Upper lobe of left lung (tissue), 6 donors: Measurements from ENCODE around the gene IQGAP1. TPM values are rescaled to one million over a fixed set of nuclear protein-coding genes. Genes with fewer than 3 reads are reported as not detected.

ENCODE experiments used
- ATAC-seq, 2 donors: fragments of 200-7000 bp; cut with Tn5 transposase; one replicate each; pipeline ENCODE4 v1.9.1; 2022; ENCODE audit warnings: mild to moderate bottlenecking in 2 of 2, moderate library complexity in 2 of 2; ENCODE audit not compliant: low FRiP score in 2 of 2
- DNase-seq, 2 donors: peaks; one replicate each; pipeline ENCODE4 v3.0.0-alpha.2; 2019 to 2020
- H3K27ac ChIP-seq, 4 donors: fragments of 200-600 bp; sonication (generic); one replicate each; pipeline ENCODE4 v1.5.1; 2016 to 2019
- H3K27me3 ChIP-seq, 4 donors: fragments of 200-600 bp; sonication (generic); one replicate each; pipeline ENCODE4 v1.5.1; 2017 to 2019
- H3K36me3 ChIP-seq, 4 donors: fragments of 200-600 bp; sonication (generic); one replicate each; pipeline ENCODE4 v1.5.1; 2016 to 2019
- H3K4me1 ChIP-seq, 4 donors: fragments of 200-600 bp; sonication (generic); one replicate each; pipeline ENCODE4 v1.5.1; 2018 to 2019
- H3K4me3 ChIP-seq, 4 donors: fragments of 200-600 bp; sonication (generic); one replicate each; pipeline ENCODE4 v1.5.1; 2017 to 2019; ENCODE audit warnings: mild to moderate bottlenecking in 2 of 4, moderate library complexity in 1 of 4
- H3K9me3 ChIP-seq, 4 donors: fragments of 200-600 bp; sonication (generic); one replicate each; pipeline ENCODE4 v1.5.1; 2018 to 2019
- EP300 ChIP-seq, 4 donors: sonication (generic); formaldehyde crosslinking; IDR thresholded peaks; one replicate each; pipeline ENCODE4 v1.5.1; 2017; ENCODE audit warnings: antibody characterized with exemption in 4 of 4, control low read depth in 2 of 4
- POLR2A ChIP-seq, 4 donors: fragments of 450-650 bp; IDR thresholded peaks; one replicate each; pipeline ENCODE4 v1.5.1; 2016 to 2017; ENCODE audit warnings: antibody characterized with exemption in 4 of 4, mild to moderate bottlenecking in 2 of 4
- POLR2AphosphoS5 ChIP-seq, 2 donors: sonication (generic); formaldehyde crosslinking; IDR thresholded peaks; one replicate each; pipeline ENCODE4 v1.5.1; 2017; ENCODE audit warnings: antibody characterized with exemption in 2 of 2
- WGBS, 2 donors: methylation state at CpG; one replicate each; pipeline ENCODE4 v1.1.5; 2017 to 2018; 5-methylcytosine and 5-hydroxymethylcytosine counted together
- total RNA-seq, 6 donors: library from RNA; depleted of rRNA in 4 of 6; stranded (reverse); fragments of >200 nt in 4 of 6; gene quantifications; one replicate each; pipeline versions ENCODE4 v1.1.0 to v1.2.1, GENCODE V29; 2016 to 2021
- TF ChIP-seq, protein P1 (sequence below), 6 experiments: fragments of 450-650 bp in 4 of 6; fragments of 200-600 bp in 2 of 6; sonication (generic) in 2 of 6; IDR thresholded peaks; one replicate each; pipeline ENCODE4 v1.5.1; 2016 to 2019; ENCODE audit warnings: antibody characterized with exemption in 6 of 6
- donor health status: DM: no; HTN: no; CAD: no; lungs with moderate emphysema.
- donor health status: DM: no; HTN: yes; CAD: no; lungs with severe emphysema.

Gene IQGAP1
- total RNA-seq, 6 donors from 2014 or later, result 216 to 502 (median 344) TPM

DNA sequence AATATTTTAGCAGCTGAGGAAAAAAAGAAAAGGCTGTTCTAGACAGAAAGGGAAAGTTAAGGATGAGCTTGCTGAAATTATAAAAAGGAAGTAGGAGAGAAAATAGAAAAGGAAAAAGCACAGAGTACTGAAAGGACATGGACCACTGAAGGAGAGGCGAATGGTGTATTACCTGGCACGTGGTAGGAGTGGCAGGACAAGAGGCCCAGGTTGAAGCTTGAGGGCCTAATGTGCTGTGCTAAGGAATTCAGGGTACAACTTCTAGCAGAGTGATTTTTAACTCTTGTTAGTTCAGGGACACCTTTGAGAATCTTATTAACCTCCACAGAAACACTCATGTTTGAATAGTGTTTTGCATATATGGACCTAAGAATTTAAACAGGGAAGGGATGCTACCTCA is 81.7 kb downstream of the IQGAP1 start:
- ATAC-seq (no peak), DNase-seq (no peak)
- no peaks in the 10 kb centered on the region for H3K27me3 ChIP-seq
- peaks cover 18 to 99% (median 68%) of the 10 kb centered on the region in 4 donors for H3K36me3 ChIP-seq
- H3K4me3 ChIP-seq, result no peak overlapping the region
- no peak overlapping the region for H3K27ac ChIP-seq
- H3K9me3 ChIP-seq, result no peaks in the 10 kb centered on the region
- 76 to 77% methylated on average over 2 of the region's 2 CpGs for WGBS, 2 donors
- H3K4me1 ChIP-seq, result peaks cover 0 to 8% (median 7%) of the 10 kb centered on the region in 4 donors
- no peak for TF ChIP-seq POLR2AphosphoS5 (IDR thresholded peaks at IDR 0.05)
- no peak for TF ChIP-seq POLR2A (IDR thresholded peaks at IDR 0.05)
- no peak for TF ChIP-seq EP300 (IDR thresholded peaks at IDR 0.05)
- TF ChIP-seq, protein P1, sequence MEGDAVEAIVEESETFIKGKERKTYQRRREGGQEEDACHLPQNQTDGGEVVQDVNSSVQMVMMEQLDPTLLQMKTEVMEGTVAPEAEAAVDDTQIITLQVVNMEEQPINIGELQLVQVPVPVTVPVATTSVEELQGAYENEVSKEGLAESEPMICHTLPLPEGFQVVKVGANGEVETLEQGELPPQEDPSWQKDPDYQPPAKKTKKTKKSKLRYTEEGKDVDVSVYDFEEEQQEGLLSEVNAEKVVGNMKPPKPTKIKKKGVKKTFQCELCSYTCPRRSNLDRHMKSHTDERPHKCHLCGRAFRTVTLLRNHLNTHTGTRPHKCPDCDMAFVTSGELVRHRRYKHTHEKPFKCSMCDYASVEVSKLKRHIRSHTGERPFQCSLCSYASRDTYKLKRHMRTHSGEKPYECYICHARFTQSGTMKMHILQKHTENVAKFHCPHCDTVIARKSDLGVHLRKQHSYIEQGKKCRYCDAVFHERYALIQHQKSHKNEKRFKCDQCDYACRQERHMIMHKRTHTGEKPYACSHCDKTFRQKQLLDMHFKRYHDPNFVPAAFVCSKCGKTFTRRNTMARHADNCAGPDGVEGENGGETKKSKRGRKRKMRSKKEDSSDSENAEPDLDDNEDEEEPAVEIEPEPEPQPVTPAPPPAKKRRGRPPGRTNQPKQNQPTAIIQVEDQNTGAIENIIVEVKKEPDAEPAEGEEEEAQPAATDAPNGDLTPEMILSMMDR (IDR thresholded peaks at IDR 0.05), result no peak

DNA sequence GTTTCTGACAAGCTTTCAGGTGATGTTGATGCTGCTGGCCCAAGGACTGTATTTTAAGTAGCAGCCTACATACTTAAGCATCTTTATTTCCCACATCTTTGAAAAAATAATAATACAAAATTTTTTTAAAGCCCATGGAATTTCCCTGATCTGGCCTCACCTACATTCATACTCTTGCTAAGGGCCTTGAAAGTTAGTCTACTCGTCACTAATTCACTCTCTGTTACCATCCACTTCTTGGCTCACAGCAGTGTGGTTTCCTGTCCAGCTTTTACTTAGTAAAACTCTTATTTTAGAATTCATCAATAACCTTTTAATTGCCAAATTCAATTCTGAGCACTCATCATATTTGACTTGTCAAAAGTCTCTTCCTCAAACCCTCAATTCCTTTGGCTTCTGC is 82.4 kb downstream of the IQGAP1 start:
- Histone ChIP-seq H3K36me3 (peaks cover 18 to 99% (median 72%) of the 10 kb centered on the region in 4 donors), H3K27me3 (no peaks in the 10 kb centered on the region), H3K9me3 (no peaks in the 10 kb centered on the region), H3K4me3 (no peak overlapping the region), H3K4me1 (peaks cover 0 to under 1% (median under 1%) of the 10 kb centered on the region in 4 donors), H3K27ac (no peak overlapping the region)
- ATAC-seq (no peak), DNase-seq (no peak)
- TF ChIP-seq POLR2A (IDR thresholded peaks at IDR 0.05), result no peak
- no peak for TF ChIP-seq EP300 (IDR thresholded peaks at IDR 0.05)
- TF ChIP-seq, protein P1 (IDR thresholded peaks at IDR 0.05), result no peak
- no peak for TF ChIP-seq POLR2AphosphoS5 (IDR thresholded peaks at IDR 0.05)
- 31 to 43% methylated on average over 1 of the region's 1 CpG for WGBS, 2 donors

DNA sequence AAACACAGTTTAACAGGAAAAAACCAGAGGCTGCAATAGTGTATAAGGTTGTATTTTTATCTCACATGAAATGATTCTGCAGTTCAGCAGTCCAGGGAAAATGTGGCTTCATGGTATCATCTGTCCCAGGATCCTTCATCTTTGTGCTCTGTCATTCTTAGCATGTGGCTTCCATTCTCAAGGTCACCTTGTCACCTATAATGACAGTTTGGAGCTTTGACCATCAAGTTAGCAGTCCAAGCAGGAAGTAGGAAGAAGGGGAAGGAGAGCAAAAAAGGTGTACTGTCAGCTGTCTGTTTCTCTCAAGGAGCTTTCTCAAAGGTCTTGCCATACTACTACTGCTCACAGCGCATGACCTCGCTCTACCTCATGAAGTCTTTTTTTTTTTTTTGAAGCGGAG is 83.1 kb downstream of the IQGAP1 start:
- Histone ChIP-seq H3K27me3 (no peaks in the 10 kb centered on the region), H3K27ac (no peak overlapping the region), H3K9me3 (no peaks in the 10 kb centered on the region), H3K4me3 (no peak overlapping the region), H3K4me1 (no peaks in the 10 kb centered on the region), H3K36me3 (peaks cover 18 to 99% (median 71%) of the 10 kb centered on the region in 4 donors)
- TF ChIP-seq, protein P1 (IDR thresholded peaks at IDR 0.05), result no peak
- no peak for TF ChIP-seq POLR2AphosphoS5 (IDR thresholded peaks at IDR 0.05)
- TF ChIP-seq EP300 (IDR thresholded peaks at IDR 0.05), result no peak
- no peak for TF ChIP-seq POLR2A (IDR thresholded peaks at IDR 0.05)
- no peak for ATAC-seq
- 99 to 100% methylated on average over 3 of the region's 3 CpGs for WGBS, 2 donors
- DNase-seq, result no peak

DNA sequence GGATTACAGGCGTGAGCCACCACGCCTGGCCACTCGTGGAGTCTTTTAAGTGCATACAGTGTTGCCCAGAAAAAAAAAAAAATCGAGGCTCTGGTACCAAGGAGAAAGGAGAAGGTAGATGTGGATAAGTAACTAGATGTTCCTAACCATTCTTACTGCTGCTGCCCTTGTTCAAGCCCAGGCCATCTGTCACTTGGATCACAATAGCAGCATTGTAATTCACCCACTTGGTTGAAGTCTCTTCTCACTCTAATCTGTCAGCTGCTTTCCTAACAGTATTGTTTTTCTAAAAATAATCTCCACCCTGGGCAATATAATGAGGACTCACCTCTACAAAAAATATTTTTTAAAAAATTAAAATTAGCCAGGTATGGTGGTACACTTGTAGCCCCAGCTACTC is 83.7 kb downstream of the IQGAP1 start:
- no peaks in the 10 kb centered on the region for H3K27me3 ChIP-seq
- H3K4me3 ChIP-seq, result no peak overlapping the region
- no peak overlapping the region for H3K27ac ChIP-seq
- WGBS, 2 donors, result 91 to 93% methylated on average over 4 of the region's 4 CpGs
- TF ChIP-seq, protein P1 (IDR thresholded peaks at IDR 0.05), result no peak
- TF ChIP-seq EP300 (IDR thresholded peaks at IDR 0.05), result no peak
- no peak for TF ChIP-seq POLR2AphosphoS5 (IDR thresholded peaks at IDR 0.05)
- no peak for TF ChIP-seq POLR2A (IDR thresholded peaks at IDR 0.05)
- ATAC-seq (no peak), DNase-seq (no peak)
- H3K36me3 ChIP-seq, result peaks cover 20 to 99% (median 70%) of the 10 kb centered on the region in 4 donors
- no peaks in the 10 kb centered on the region for H3K4me1 ChIP-seq
- no peaks in the 10 kb centered on the region for H3K9me3 ChIP-seq

DNA sequence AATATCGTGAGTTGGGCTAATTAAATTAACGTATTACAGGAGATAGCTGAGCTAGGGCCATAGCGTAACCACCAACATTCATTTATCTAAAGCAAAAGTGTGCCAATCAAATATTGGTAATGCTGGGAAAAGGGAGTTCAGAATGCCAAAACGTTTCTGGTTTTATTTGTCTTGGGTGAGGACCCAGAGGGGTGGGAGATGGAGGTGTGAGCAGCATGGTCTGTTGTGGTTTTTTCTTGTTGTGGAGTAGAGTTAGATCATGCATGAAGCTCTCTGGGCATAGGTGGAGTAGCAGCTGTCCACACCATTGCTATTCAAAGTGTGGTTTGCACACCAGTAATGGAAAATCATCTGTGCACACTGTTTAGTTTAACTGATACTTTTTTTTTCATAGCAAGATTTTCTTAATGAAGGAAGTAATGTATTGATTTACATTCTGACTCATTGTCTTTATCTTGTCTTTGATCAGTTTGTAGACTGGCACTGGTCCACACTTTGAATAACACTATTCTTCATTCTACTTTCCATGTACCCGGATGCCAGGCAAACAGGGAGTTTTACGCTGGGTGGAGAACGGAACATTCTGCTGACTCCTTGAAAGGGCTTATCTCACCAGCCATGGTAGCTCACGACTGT is 90.9 kb downstream of the IQGAP1 start:
- Histone ChIP-seq H3K27ac (peak overlapping the region in 3 of 4 donors; percentile 9 to 35 (median 26)), H3K4me3 (no peak overlapping the region), H3K4me1 (peaks cover 0 to 12% (median 6%) of the 10 kb centered on the region in 4 donors), H3K36me3 (peaks cover 40 to 100% (median 72%) of the 10 kb centered on the region in 4 donors), H3K27me3 (no peaks in the 10 kb centered on the region), H3K9me3 (no peaks in the 10 kb centered on the region)
- TF ChIP-seq, protein P1 (IDR thresholded peaks at IDR 0.05), result no peak
- TF ChIP-seq POLR2AphosphoS5 (IDR thresholded peaks at IDR 0.05), result no peak
- TF ChIP-seq EP300 (IDR thresholded peaks at IDR 0.05), result no peak
- TF ChIP-seq POLR2A (IDR thresholded peaks at IDR 0.05), result no peak
- 61 to 74% methylated on average over 8 of the region's 8 CpGs for WGBS, 2 donors
- DNase-seq (no peak), ATAC-seq (no peak)
